Right lobe of liver (tissue), 6 donors: ENCODE measurements around the gene ATG2A. TPM values are rescaled to one million over a fixed set of nuclear protein-coding genes. Genes with fewer than 3 reads are reported as not detected.
A peak's percentile ranks its signal among the peaks of the same experiment; 100 is the strongest.

Experiments used
- ATAC-seq, 4 donors: fragments of 200-7000 bp; cut with Tn5 transposase; one replicate each; pipeline ENCODE4 v1.9.1; 2020; ENCODE audit warnings: mild to moderate bottlenecking in 4 of 4, moderate library complexity in 4 of 4
- DNase-seq, 3 donors: peaks; one replicate each; pipeline ENCODE4 v3.0.0-alpha.2; 2020
- H3K27ac ChIP-seq, 3 donors: fragments of 200-600 bp; one replicate each; pipeline ENCODE4 v1.8.0; 2022
- H3K27me3 ChIP-seq, 2 donors: fragments of 200-600 bp; one replicate each; pipeline ENCODE4 v1.8.0; 2022
- H3K36me3 ChIP-seq, 4 donors: fragments of 200-600 bp; sonication (generic) in 1 of 4; one replicate each; pipeline versions ENCODE4 v1.5.1 to v1.8.0; 2017 to 2022; ENCODE audit warnings: control low read depth in 1 of 4
- H3K4me1 ChIP-seq, 4 donors: fragments of 200-600 bp; sonication (generic) in 1 of 4; one replicate each; pipeline versions ENCODE4 v1.5.1 to v1.8.0; 2017 to 2022; ENCODE audit warnings: control low read depth in 1 of 4
- H3K4me3 ChIP-seq, 3 donors: fragments of 200-600 bp; one replicate each; pipeline ENCODE4 v1.8.0; 2022
- H3K9me3 ChIP-seq, 4 donors: fragments of 200-600 bp; sonication (generic) in 1 of 4; one replicate each; pipeline versions ENCODE4 v1.5.1 to v1.8.0; 2017 to 2022; ENCODE audit warnings: control low read depth in 1 of 4
- CTCF ChIP-seq, 4 donors: fragments of 200-600 bp in 3 of 4; fragments of 450-650 bp in 1 of 4; IDR thresholded peaks; one replicate each; pipeline versions ENCODE4 v1.5.1 to v1.8.0; 2016 to 2022; ENCODE audit warnings: antibody characterized with exemption in 4 of 4, mild to moderate bottlenecking in 2 of 4
- POLR2A ChIP-seq: fragments of 450-650 bp; IDR thresholded peaks from one replicate; pipeline ENCODE4 v1.6.1; 2017; ENCODE audit warnings: antibody characterized with exemption, mild to moderate bottlenecking
- WGBS: methylation state at CpG from one replicate; pipeline ENCODE4 v1.1.6; 2018; ENCODE audit warnings: low coverage, low lambda C conversion rate; ENCODE audit not compliant: insufficient coverage; ENCODE audit errors: missing lambda C conversion rate; 5-methylcytosine and 5-hydroxymethylcytosine counted together
- intact Hi-C, 2 donors: fragments of 100-400 bp; cut with DNase I; formaldehyde crosslinking; loops; one replicate each; pipeline versions ENCODE4 v1.11.2 to v1.14.1; 2022
- total RNA-seq, 6 experiments: library from RNA; depleted of rRNA in 2 of 6; stranded (reverse); fragments of >200 nt in 2 of 6; fragmentation: NEBNext Ultra II Directional in 3 of 6; extraction: Animal tissue kit (Norgen Biotek cat#: 25700) in 3 of 6; gene quantifications; one replicate each; pipeline versions ENCODE4 v1.1.0 to v1.2.4, GENCODE V29; 2016 to 2023
- donor health status: DM: no; HTN: yes; CAD: no.
- donor health status: DM: no; HTN: no; CAD: no.
- donor health status: DM: no; HTN: no; CAD: no.
- donor health status: DM: no; HTN: yes; CAD: no.
- donor health status: DM: no; HTN: yes; CAD: no.

The ATG2A gene
- total RNA-seq, 6 experiments from 2014 or later = 26.4 to 42.9 (median 32.2) TPM

DNA sequence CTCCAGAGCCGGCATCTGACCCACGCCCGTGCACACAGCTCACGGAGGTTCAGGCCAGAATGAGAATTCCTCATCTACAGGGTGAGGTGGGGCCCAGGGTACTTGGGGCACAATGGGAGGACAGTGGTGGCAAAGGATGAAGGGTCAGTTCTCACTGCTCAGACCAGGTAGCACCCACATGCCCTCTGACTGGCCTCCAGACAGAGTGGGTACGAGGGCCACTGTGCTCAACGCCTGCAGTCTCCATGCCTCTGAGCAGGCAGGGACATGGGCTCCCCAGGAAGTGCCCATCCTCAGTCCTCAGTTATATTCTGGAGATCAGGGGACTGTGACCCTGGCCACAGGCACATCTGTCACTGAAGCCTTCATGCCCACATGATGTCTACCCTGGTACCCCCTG is 59.5 kb downstream of the ATG2A start:
- ATAC-seq = no peak
- H3K27ac ChIP-seq = peak overlapping the region in 1 of 3 donors; percentile 29
- H3K27me3 ChIP-seq = no peaks in the 10 kb centered on the region
- intact Hi-C loops = no loop called here
- 98% methylated on average over 4 of the region's 6 CpGs for WGBS
- no peak for TF ChIP-seq CTCF (IDR thresholded peaks at IDR 0.05)
- H3K4me3 ChIP-seq = no peak overlapping the region
- DNase-seq = no peak
- H3K9me3 ChIP-seq = no peaks in the 10 kb centered on the region
- H3K4me1 ChIP-seq = peaks cover 2 to 16% (median 5%) of the 10 kb centered on the region in 4 donors
- peaks cover 0 to 16% (median 0%) of the 10 kb centered on the region in 4 donors for H3K36me3 ChIP-seq

DNA sequence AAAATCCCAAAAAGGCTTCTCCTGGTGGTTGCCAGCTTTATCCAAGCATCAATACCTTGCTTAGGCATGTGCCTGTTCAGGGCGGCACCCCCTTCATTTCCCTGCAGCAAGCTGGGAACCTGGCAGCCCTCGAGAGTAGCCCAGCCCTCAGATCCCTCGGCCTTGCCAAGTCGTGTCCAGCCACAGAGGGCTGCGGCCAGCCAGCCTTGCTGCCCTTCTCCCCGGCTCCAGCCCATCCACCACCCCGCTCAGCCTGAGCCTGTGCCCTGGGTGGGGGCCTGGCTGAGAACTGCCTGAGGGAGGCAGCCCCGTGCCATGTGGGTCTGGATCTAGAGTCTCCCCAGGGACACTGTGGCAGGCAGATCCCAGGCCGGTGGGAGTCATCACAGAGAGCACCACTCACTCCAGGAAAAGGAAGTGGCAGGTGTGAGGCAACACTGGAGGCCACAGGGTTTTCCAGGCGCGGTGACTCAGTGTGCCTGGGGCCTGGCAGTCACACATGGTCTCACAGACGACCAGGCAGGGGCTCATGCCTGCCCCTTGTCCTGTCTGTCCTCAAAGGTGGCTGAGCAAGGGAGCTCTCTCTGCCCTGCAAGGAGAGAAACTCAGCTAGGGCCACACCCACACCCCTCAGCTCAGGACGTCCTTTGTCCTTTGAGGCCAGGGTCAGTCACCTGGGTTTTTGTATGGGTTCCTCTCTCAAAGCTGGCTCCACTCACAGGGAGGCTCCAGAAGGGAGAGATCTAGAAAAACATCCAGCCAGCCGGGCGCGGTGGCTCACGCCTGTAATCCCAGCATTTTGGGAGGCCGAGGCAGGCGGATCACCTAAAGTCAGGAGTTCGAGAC is 60.4 kb downstream of the ATG2A start:
- H3K4me3 ChIP-seq = no peak overlapping the region

DNA sequence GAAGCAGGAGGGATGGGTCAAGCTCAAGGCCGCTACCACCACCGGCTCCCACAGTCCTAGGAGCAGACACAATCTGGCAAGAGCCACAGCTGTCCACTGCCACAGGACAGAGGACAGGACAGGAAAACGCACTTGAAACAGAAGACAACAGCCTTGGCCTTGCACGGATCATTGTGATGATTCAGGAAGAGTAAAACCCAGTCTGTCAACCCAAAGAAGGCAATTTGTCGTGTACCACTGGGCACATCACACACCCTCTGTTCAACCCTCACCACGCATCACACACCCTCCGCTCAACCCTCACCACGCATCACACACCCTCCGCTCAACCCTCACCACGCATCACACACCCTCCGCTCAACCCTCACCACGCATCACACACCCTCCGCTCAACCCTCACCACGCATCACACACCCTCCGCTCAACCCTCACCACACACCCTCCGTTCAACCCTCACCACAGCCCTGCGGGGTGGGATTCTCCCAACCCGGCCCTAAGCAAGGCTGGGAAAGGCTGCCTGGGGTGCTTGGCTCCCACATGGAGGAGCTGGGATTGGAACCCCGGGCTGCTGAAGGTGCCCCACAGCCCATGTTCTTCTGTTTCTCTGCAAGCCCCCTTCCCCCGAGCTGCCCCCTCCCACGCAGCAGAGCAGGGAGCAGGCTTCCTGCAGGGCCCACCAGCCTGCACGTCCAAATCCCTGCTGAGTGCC is 61.3 kb downstream of the ATG2A start:
- TF ChIP-seq POLR2A = no peak
- TF ChIP-seq CTCF (IDR thresholded peaks at IDR 0.05) = no peak
- intact Hi-C loops = no loop called here
- no peak for ATAC-seq
- DNase-seq = no peak
- Histone ChIP-seq H3K4me1 (peaks cover 2 to 16% (median 5%) of the 10 kb centered on the region in 4 donors), H3K4me3 (no peak overlapping the region), H3K9me3 (no peaks in the 10 kb centered on the region), H3K27me3 (no peaks in the 10 kb centered on the region), H3K27ac (no peak overlapping the region), H3K36me3 (peaks cover 0 to 16% (median 0%) of the 10 kb centered on the region in 4 donors)
- WGBS = 89% methylated on average over 8 of the region's 22 CpGs

More for the DNA sequence above, 60.4 kb downstream of the ATG2A start:
- no peak for TF ChIP-seq CTCF (IDR thresholded peaks at IDR 0.05)
- peak; percentile 47 for TF ChIP-seq POLR2A
- whole genome bisulfite sequencing = 18% methylated on average over 5 of the region's 20 CpGs
- DNase-seq (peak in 1 of 3 donors; percentile 79), ATAC-seq (peak; percentile 33 to 75 (median 53))
- H3K4me1 ChIP-seq = peaks cover 2 to 16% (median 5%) of the 10 kb centered on the region in 4 donors
- no peaks in the 10 kb centered on the region for H3K27me3 ChIP-seq
- peaks cover 0 to 16% (median 0%) of the 10 kb centered on the region in 4 donors for H3K36me3 ChIP-seq
- intact Hi-C loops = no loop called here
- H3K9me3 ChIP-seq = no peaks in the 10 kb centered on the region
- H3K27ac ChIP-seq = peak overlapping the region; percentile 0 to 9 (median 2)

DNA sequence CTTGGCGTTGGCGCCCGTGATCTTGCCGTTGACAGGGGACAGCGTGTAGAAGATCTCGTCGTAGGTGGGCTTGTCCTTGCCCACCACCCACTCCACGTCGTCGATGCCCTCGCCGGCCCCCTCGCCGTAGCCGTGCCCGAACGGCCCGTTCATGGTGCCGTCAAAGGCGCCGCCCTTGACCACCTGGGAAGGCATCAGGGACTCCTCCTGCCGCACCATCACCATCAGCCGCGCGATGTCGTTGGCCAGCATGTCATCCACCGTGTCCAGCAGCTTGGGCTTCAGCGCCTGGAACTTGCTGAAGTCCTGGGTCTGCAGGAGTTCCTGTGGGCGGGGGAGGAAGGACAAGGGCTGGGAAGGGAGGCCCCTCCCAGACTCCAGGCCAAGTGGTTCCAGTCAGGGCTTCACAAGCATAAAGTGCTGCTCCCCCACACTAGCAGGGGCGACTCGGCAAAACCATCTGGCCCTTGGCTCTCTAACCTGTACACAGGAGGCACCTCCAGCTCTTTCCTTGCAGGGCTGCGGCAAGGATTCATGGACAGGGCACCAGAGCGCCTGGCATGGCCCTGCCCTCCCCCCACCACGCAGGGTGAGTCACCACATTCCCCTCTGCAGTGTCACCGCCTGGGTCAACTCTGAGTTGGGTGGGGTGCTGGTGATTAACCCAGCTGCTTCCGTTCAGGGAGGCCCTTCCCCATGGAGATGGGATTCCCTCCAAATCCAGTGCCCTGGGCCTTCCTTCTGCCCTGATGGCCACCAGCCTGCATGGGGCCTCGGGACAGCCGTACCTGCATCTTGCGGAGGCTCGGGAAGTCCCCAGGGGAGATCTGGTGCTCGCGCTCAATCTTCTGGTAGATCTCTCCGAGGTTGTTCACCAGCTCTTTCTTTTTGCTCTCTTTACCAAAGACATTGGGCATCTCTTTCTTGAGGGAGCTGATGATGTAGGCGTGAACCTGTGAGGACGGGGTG is 62.2 kb downstream of the ATG2A start:
- Histone ChIP-seq H3K27ac (peak overlapping the region in 1 of 3 donors; percentile 31), H3K4me3 (no peak overlapping the region), H3K4me1 (peaks cover 2 to 16% (median 6%) of the 10 kb centered on the region in 4 donors), H3K9me3 (no peaks in the 10 kb centered on the region), H3K36me3 (peaks cover 0 to 16% (median 0%) of the 10 kb centered on the region in 4 donors), H3K27me3 (no peaks in the 10 kb centered on the region)
- peak; percentile 34 to 77 (median 52) for ATAC-seq
- 79% methylated on average over 32 of the region's 45 CpGs for WGBS
- intact Hi-C loops = loop anchor here in 1 of 2 donors (5.0 kb wide), 1 partner anchor 42 kb away; no protein-coding TSS in a partner anchor
- TF ChIP-seq POLR2A = no peak
- no peak for TF ChIP-seq CTCF (IDR thresholded peaks at IDR 0.05)
- DNase-seq = peak in 1 of 3 donors; percentile 80
